GM23338 (cell line): ENCODE results near the gene EXOSC5. TPM values are rescaled to one million over a fixed set of nuclear protein-coding genes. Genes with fewer than 3 reads are reported as not detected.

ENCODE experiments used
- EZH2phosphoT487 ChIP-seq: fragments of 200-600 bp; sonication (generic); IDR thresholded peaks from one replicate; pipeline ENCODE4 v1.8.1; 2018; ENCODE audit warnings: antibody characterized with exemption; ENCODE audit not compliant: unreplicated experiment
- NANOG ChIP-seq: IDR thresholded peaks from 2 replicates; pipeline ENCODE4 v1.6.1; 2016; ENCODE audit warnings: antibody characterized with exemption, borderline replicate concordance
- POLR2AphosphoS5 ChIP-seq: IDR thresholded peaks from 2 replicates; pipeline ENCODE4 v1.6.1; 2016; ENCODE audit warnings: antibody characterized with exemption, low read depth
- STAT1 ChIP-seq: IDR thresholded peaks from one replicate; pipeline ENCODE4 v1.6.1; 2016; ENCODE audit warnings: antibody characterized with exemption; ENCODE audit not compliant: unreplicated experiment
- ZNF114 ChIP-seq: fragments of 250-450 bp; sonication (Bioruptor Pico); IDR thresholded peaks from 2 replicates; pipeline ENCODE4 v1.5.0; 2020; ENCODE audit warnings: mild to moderate bottlenecking, moderate library complexity
- polyA plus RNA-seq: library from polyadenylated mRNA; unstranded; fragments of >200 nt; fragmentation: Nextera tagmentation; extraction: Ambion mirVana; gene quantifications from 2 replicates; pipeline ENCODE4 v1.2.1, GENCODE V29; 2016
- total RNA-seq: library from RNA; depleted of rRNA; stranded (reverse); fragments of >200 nt; shearing (Covaris generic); gene quantifications from 2 replicates; pipeline ENCODE4 v1.2.3, GENCODE V29; 2014
- TF ChIP-seq, protein P1 (sequence below): fragments of 250-450 bp; sonication (Bioruptor Pico); IDR thresholded peaks from 2 replicates; pipeline ENCODE4 v1.5.0; 2020; ENCODE audit warnings: mild to moderate bottlenecking, moderate library complexity
- TF ChIP-seq, protein P2 (sequence below): IDR thresholded peaks from one replicate; pipeline ENCODE4 v1.6.1; 2018; ENCODE audit warnings: antibody characterized with exemption; ENCODE audit not compliant: unreplicated experiment

Gene EXOSC5
- total and polyA plus RNA-seq, 2 experiments from 2014 or later, result 65.1 to 125 TPM

DNA sequence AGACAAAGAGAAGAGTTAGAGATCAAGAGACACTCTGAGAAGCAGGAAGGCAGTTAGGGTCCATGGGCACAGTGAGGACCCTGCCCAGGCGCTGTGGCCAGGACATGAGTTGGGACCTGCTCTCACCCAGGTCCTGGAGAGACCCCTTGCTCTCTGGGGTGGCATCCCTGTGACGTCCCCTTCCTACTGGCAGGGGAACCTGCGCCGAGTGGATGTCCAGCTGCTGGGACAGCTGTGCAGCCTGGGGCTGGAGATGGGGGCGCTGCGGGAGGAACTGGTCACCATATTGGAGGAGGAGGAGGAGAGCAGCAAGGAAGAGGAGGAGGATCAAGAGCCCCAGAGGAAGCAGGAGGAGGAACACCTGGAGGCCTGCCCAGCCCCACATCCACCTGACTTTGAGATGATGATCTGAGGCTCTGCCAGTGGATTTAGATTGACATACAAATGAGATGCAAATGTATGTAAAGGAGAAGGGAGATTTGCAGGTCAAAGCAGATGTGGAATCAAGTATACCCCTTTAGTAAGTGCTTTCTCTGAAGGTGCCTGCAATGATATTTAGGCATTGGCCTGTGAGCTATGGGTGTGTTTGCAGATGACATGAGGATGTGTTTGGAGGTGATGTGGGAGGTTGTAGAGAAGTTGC is 46.8 kb upstream of the EXOSC5 start (continued):
- TF ChIP-seq, protein P1, sequence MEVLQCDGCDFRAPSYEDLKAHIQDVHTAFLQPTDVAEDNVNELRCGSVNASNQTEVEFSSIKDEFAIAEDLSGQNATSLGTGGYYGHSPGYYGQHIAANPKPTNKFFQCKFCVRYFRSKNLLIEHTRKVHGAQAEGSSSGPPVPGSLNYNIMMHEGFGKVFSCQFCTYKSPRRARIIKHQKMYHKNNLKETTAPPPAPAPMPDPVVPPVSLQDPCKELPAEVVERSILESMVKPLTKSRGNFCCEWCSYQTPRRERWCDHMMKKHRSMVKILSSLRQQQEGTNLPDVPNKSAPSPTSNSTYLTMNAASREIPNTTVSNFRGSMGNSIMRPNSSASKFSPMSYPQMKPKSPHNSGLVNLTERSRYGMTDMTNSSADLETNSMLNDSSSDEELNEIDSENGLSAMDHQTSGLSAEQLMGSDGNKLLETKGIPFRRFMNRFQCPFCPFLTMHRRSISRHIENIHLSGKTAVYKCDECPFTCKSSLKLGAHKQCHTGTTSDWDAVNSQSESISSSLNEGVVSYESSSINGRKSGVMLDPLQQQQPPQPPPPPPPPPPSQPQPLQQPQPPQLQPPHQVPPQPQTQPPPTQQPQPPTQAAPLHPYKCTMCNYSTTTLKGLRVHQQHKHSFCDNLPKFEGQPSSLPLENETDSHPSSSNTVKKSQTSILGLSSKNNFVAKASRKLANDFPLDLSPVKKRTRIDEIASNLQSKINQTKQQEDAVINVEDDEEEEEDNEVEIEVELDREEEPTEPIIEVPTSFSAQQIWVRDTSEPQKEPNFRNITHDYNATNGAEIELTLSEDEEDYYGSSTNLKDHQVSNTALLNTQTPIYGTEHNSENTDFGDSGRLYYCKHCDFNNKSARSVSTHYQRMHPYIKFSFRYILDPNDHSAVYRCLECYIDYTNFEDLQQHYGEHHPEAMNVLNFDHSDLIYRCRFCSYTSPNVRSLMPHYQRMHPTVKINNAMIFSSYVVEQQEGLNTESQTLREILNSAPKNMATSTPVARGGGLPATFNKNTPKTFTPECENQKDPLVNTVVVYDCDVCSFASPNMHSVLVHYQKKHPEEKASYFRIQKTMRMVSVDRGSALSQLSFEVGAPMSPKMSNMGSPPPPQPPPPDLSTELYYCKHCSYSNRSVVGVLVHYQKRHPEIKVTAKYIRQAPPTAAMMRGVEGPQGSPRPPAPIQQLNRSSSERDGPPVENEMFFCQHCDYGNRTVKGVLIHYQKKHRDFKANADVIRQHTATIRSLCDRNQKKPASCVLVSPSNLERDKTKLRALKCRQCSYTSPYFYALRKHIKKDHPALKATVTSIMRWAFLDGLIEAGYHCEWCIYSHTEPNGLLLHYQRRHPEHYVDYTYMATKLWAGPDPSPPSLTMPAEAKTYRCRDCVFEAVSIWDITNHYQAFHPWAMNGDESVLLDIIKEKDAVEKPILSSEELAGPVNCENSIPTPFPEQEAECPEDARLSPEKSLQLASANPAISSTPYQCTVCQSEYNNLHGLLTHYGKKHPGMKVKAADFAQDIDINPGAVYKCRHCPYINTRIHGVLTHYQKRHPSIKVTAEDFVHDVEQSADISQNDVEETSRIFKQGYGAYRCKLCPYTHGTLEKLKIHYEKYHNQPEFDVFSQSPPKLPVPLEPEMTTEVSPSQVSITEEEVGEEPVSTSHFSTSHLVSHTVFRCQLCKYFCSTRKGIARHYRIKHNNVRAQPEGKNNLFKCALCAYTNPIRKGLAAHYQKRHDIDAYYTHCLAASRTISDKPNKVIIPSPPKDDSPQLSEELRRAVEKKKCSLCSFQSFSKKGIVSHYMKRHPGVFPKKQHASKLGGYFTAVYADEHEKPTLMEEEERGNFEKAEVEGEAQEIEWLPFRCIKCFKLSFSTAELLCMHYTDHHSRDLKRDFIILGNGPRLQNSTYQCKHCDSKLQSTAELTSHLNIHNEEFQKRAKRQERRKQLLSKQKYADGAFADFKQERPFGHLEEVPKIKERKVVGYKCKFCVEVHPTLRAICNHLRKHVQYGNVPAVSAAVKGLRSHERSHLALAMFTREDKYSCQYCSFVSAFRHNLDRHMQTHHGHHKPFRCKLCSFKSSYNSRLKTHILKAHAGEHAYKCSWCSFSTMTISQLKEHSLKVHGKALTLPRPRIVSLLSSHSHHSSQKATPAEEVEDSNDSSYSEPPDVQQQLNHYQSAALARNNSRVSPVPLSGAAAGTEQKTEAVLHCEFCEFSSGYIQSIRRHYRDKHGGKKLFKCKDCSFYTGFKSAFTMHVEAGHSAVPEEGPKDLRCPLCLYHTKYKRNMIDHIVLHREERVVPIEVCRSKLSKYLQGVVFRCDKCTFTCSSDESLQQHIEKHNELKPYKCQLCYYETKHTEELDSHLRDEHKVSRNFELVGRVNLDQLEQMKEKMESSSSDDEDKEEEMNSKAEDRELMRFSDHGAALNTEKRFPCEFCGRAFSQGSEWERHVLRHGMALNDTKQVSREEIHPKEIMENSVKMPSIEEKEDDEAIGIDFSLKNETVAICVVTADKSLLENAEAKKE (CRISPR knock-in tag), result no peak
- TF ChIP-seq ZNF114 (no peak), STAT1 (no peak), EZH2phosphoT487 (no peak), NANOG (no peak), POLR2AphosphoS5 (no peak)
- TF ChIP-seq, protein P2, sequence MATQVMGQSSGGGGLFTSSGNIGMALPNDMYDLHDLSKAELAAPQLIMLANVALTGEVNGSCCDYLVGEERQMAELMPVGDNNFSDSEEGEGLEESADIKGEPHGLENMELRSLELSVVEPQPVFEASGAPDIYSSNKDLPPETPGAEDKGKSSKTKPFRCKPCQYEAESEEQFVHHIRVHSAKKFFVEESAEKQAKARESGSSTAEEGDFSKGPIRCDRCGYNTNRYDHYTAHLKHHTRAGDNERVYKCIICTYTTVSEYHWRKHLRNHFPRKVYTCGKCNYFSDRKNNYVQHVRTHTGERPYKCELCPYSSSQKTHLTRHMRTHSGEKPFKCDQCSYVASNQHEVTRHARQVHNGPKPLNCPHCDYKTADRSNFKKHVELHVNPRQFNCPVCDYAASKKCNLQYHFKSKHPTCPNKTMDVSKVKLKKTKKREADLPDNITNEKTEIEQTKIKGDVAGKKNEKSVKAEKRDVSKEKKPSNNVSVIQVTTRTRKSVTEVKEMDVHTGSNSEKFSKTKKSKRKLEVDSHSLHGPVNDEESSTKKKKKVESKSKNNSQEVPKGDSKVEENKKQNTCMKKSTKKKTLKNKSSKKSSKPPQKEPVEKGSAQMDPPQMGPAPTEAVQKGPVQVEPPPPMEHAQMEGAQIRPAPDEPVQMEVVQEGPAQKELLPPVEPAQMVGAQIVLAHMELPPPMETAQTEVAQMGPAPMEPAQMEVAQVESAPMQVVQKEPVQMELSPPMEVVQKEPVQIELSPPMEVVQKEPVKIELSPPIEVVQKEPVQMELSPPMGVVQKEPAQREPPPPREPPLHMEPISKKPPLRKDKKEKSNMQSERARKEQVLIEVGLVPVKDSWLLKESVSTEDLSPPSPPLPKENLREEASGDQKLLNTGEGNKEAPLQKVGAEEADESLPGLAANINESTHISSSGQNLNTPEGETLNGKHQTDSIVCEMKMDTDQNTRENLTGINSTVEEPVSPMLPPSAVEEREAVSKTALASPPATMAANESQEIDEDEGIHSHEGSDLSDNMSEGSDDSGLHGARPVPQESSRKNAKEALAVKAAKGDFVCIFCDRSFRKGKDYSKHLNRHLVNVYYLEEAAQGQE, result no peak
